HL-60 (cell line): ENCODE results near the gene NTRK2.

Source experiments
- DNase-seq, 2 experiments: peaks; one replicate each; pipeline ENCODE4 v3.0.0-alpha.2; 2010 to 2020; ENCODE audit warnings: low read depth in 1 of 2, low spot score in 1 of 2
- H3K27ac ChIP-seq: fragments of 250-450 bp; sonication (Bioruptor Pico); replicated peaks from 2 replicates; pipeline ENCODE4 v1.5.1; 2020; ENCODE audit warnings: mild to moderate bottlenecking, moderate library complexity
- H3K27me3 ChIP-seq: fragments of 250-450 bp; sonication (Bioruptor Pico); 2 replicates; pipeline ENCODE4 v1.5.1; 2021; ENCODE audit warnings: mild to moderate bottlenecking, moderate library complexity; ENCODE audit not compliant: insufficient read depth, poor library complexity, severe bottlenecking
- H3K4me3 ChIP-seq: replicated peaks from 2 replicates; pipeline ENCODE4 v1.5.1; 2011; ENCODE audit warnings: mild to moderate bottlenecking, control low read depth, low read length; ENCODE audit not compliant: insufficient read depth
- CTCF ChIP-seq: IDR thresholded peaks from one replicate; pipeline ENCODE4 v1.5.1; 2011; ENCODE audit warnings: low read length, control low read depth, inconsistent platforms; ENCODE audit not compliant: insufficient read depth
- GABPA ChIP-seq: IDR thresholded peaks from 2 replicates; pipeline ENCODE4 v1.6.1; 2012; ENCODE audit warnings: low read depth
- POLR2AphosphoS5 ChIP-seq: IDR thresholded peaks from 2 replicates; pipeline ENCODE4 v1.6.1; 2012; ENCODE audit warnings: low read depth
- REST ChIP-seq: IDR thresholded peaks from 2 replicates; pipeline ENCODE4 v1.6.1; 2012; ENCODE audit warnings: low read depth; ENCODE audit not compliant: insufficient replicate concordance
- SPI1 ChIP-seq: IDR thresholded peaks from 2 replicates; pipeline ENCODE4 v1.6.1; 2012; ENCODE audit warnings: low read depth, mild to moderate bottlenecking, borderline replicate concordance

NTRK2 gene

GRCh38 chr9:84860249-84861115 is 191.0 kb downstream of the NTRK2 start:
- DNase-seq: no peak
- Histone ChIP-seq H3K4me3 (no peak overlapping the region), H3K27me3 (no peaks in the 10 kb centered on the region), H3K27ac (no peak overlapping the region)
- TF ChIP-seq SPI1 (no peak), POLR2AphosphoS5 (no peak), REST (no peak), GABPA (no peak), CTCF (no peak)

- TF ChIP-seq REST: no peak
- no peak for TF ChIP-seq GABPA
- TF ChIP-seq POLR2AphosphoS5: no peak
- no peak for TF ChIP-seq SPI1
- no peak for TF ChIP-seq CTCF
- no peak for DNase-seq
- Histone ChIP-seq H3K4me3 (no peak overlapping the region), H3K27me3 (no peaks in the 10 kb centered on the region), H3K27ac (no peak overlapping the region)
Measured at GRCh38 chr9:84861455-84861854, 191.9 kb downstream of the NTRK2 start.

- no peak for DNase-seq
- TF ChIP-seq CTCF: no peak
- no peak for TF ChIP-seq POLR2AphosphoS5
- TF ChIP-seq GABPA: no peak
- no peak for TF ChIP-seq SPI1
- TF ChIP-seq REST: no peak
- no peak overlapping the region for H3K27ac ChIP-seq
- no peak overlapping the region for H3K4me3 ChIP-seq
- H3K27me3 ChIP-seq: no peaks in the 10 kb centered on the region
Measured at GRCh38 chr9:84862308-84862707, 192.8 kb downstream of the NTRK2 start.
